Measurements from ENCODE around the gene RGS1. TPM values are rescaled to one million over a fixed set of nuclear protein-coding genes. Genes with fewer than 3 reads are reported as not detected.

The RGS1 gene
- total and polyA plus RNA-seq, 2 experiments from 2014 or later: not detected

- in situ Hi-C loops (cut with MboI): no loop called here
- no peak for DNase-seq
- 88 to 90% methylated on average over 4 of the region's 4 CpGs for WGBS, 2 experiments (ENCODE audit: low coverage in 1 of 2, low lambda C conversion rate in 2 of 2, missing lambda C conversion rate in 2 of 2)
Measured at GRCh38 chr1:192564099-192564498, 11.5 kb upstream of the RGS1 start.

GRCh38 chr1:192565946-192566345 is 9.6 kb upstream of the RGS1 start:
- no peaks in the 10 kb centered on the region for H3K9me3 ChIP-seq (ENCODE audit: low read depth)
- H4K20me1 ChIP-seq (ENCODE audit: insufficient read depth): no peaks in the 10 kb centered on the region
- no peaks in the 10 kb centered on the region for H3K79me2 ChIP-seq (ENCODE audit: insufficient read depth)
- no peaks in the 10 kb centered on the region for H3K27me3 ChIP-seq (replicated peaks; ENCODE audit: insufficient read depth)
- WGBS, 2 experiments (ENCODE audit: low coverage in 1 of 2, low lambda C conversion rate in 2 of 2, missing lambda C conversion rate in 2 of 2): 97 to 100% methylated on average over 1 of the region's 1 CpG
- no peak overlapping the region for H3K9ac ChIP-seq
- H3F3A ChIP-seq (ENCODE audit: insufficient read depth): 0 out of 2 replicates have a peak, but pooled peaks cover under 1% of the 10 kb centered on the region
- peaks cover 3% of the 10 kb centered on the region; the same call in 1 of the 2 replicates for H3K4me1 ChIP-seq (ENCODE audit: insufficient read depth)
- H3K9me2 ChIP-seq (ENCODE audit: insufficient read depth): no peaks in the 10 kb centered on the region
- no peaks in the 10 kb centered on the region for H3K36me3 ChIP-seq (ENCODE audit: low read depth)
- no peak overlapping the region for H3K27ac ChIP-seq
- peak; percentile 56 for DNase-seq
- no peak overlapping the region for H3K4me3 ChIP-seq
- H2AFZ ChIP-seq: no peak overlapping the region
- in situ Hi-C loops (cut with MboI): no loop called here
- H3K4me2 ChIP-seq (ENCODE audit: unreplicated experiment): no peak overlapping the region
- TF ChIP-seq EZH2phosphoT487 (IDR thresholded peaks at IDR 0.05; ENCODE audit: insufficient read depth, low read depth): no peak
- TF ChIP-seq EZH2 (IDR thresholded peaks at IDR 0.05; ENCODE audit: insufficient read depth, poor library complexity, severe bottlenecking): no peak

More at GRCh38 chr1:192564099-192564498, 11.5 kb upstream of the RGS1 start:
- no peaks in the 10 kb centered on the region for H3K27me3 ChIP-seq (replicated peaks; ENCODE audit: insufficient read depth)
- TF ChIP-seq EZH2 (IDR thresholded peaks at IDR 0.05; ENCODE audit: insufficient read depth, poor library complexity, severe bottlenecking) (no peak), EZH2phosphoT487 (IDR thresholded peaks at IDR 0.05; ENCODE audit: insufficient read depth, low read depth) (no peak)
- H3K4me1 ChIP-seq (ENCODE audit: insufficient read depth): peaks cover 17% of the 10 kb centered on the region
- H3K9ac ChIP-seq: no peak overlapping the region
- H3K79me2 ChIP-seq (ENCODE audit: insufficient read depth): no peaks in the 10 kb centered on the region
- H3K27ac ChIP-seq: no peak overlapping the region
- no peak overlapping the region for H2AFZ ChIP-seq
- no peak overlapping the region for H3K4me3 ChIP-seq
- peaks cover 17% of the 10 kb centered on the region for H3F3A ChIP-seq (ENCODE audit: insufficient read depth)
- no peaks in the 10 kb centered on the region for H3K9me2 ChIP-seq (ENCODE audit: insufficient read depth)
- no peaks in the 10 kb centered on the region for H4K20me1 ChIP-seq (ENCODE audit: insufficient read depth)
- no peaks in the 10 kb centered on the region for H3K9me3 ChIP-seq (ENCODE audit: low read depth)
- no peak overlapping the region for H3K4me2 ChIP-seq (ENCODE audit: unreplicated experiment)
- no peaks in the 10 kb centered on the region for H3K36me3 ChIP-seq (ENCODE audit: low read depth)

- in situ Hi-C loops (cut with MboI): no loop called here
- Histone ChIP-seq H3K36me3 (ENCODE audit: low read depth) (no peaks in the 10 kb centered on the region), H3K4me1 (ENCODE audit: insufficient read depth) (peaks cover 3% of the 10 kb centered on the region; the same call in 1 of the 2 replicates), H2AFZ (no peak overlapping the region), H4K20me1 (ENCODE audit: insufficient read depth) (no peaks in the 10 kb centered on the region), H3K4me2 (ENCODE audit: unreplicated experiment) (no peak overlapping the region), H3F3A (ENCODE audit: insufficient read depth) (no peaks in the 10 kb centered on the region), H3K4me3 (no peak overlapping the region), H3K9me3 (ENCODE audit: low read depth) (no peaks in the 10 kb centered on the region), H3K27me3 (replicated peaks; ENCODE audit: insufficient read depth) (no peaks in the 10 kb centered on the region), H3K9me2 (ENCODE audit: insufficient read depth) (no peaks in the 10 kb centered on the region), H3K79me2 (ENCODE audit: insufficient read depth) (no peaks in the 10 kb centered on the region), H3K9ac (no peak overlapping the region), H3K27ac (no peak overlapping the region)
- no peak for TF ChIP-seq EZH2 (IDR thresholded peaks at IDR 0.05; ENCODE audit: insufficient read depth, poor library complexity, severe bottlenecking)
- DNase-seq: peak; percentile 9
- WGBS, 2 experiments (ENCODE audit: low coverage in 1 of 2, low lambda C conversion rate in 2 of 2, missing lambda C conversion rate in 2 of 2): 93 to 94% methylated on average over 3 of the region's 3 CpGs
Measured at GRCh38 chr1:192566657-192567056, 8.9 kb upstream of the RGS1 start.

GRCh38 chr1:192568063-192568462 is 7.5 kb upstream of the RGS1 start:
- H4K20me1 ChIP-seq (ENCODE audit: insufficient read depth): no peaks in the 10 kb centered on the region
- H3K27ac ChIP-seq: no peak overlapping the region
- H3F3A ChIP-seq (ENCODE audit: insufficient read depth): no peaks in the 10 kb centered on the region
- in situ Hi-C loops (cut with MboI): no loop called here
- TF ChIP-seq EZH2phosphoT487 (IDR thresholded peaks at IDR 0.05; ENCODE audit: insufficient read depth, low read depth): no peak
- TF ChIP-seq EZH2 (IDR thresholded peaks at IDR 0.05; ENCODE audit: insufficient read depth, poor library complexity, severe bottlenecking): no peak
- no peaks in the 10 kb centered on the region for H3K9me2 ChIP-seq (ENCODE audit: insufficient read depth)
- H3K36me3 ChIP-seq (ENCODE audit: low read depth): no peaks in the 10 kb centered on the region
- DNase-seq: no peak
- peaks cover 3% of the 10 kb centered on the region; the same call in 1 of the 2 replicates for H3K4me1 ChIP-seq (ENCODE audit: insufficient read depth)
- no peak overlapping the region for H3K9ac ChIP-seq
- H3K79me2 ChIP-seq (ENCODE audit: insufficient read depth): no peaks in the 10 kb centered on the region
- H3K9me3 ChIP-seq (ENCODE audit: low read depth): no peaks in the 10 kb centered on the region
- H3K4me2 ChIP-seq (ENCODE audit: unreplicated experiment): no peak overlapping the region
- no peak overlapping the region for H3K4me3 ChIP-seq
- 93 to 97% methylated on average over 1 of the region's 1 CpG for WGBS, 2 experiments (ENCODE audit: low coverage in 1 of 2, low lambda C conversion rate in 2 of 2, missing lambda C conversion rate in 2 of 2)
- H3K27me3 ChIP-seq (replicated peaks; ENCODE audit: insufficient read depth): no peaks in the 10 kb centered on the region
- H2AFZ ChIP-seq: no peak overlapping the region

- Histone ChIP-seq H3K79me2 (ENCODE audit: insufficient read depth) (no peaks in the 10 kb centered on the region), H3K9ac (no peak overlapping the region), H3K9me2 (ENCODE audit: insufficient read depth) (no peaks in the 10 kb centered on the region), H3K27ac (no peak overlapping the region), H3F3A (ENCODE audit: insufficient read depth) (peaks cover 6% of the 10 kb centered on the region; the same call in 1 of the 2 replicates), H3K36me3 (ENCODE audit: low read depth) (no peaks in the 10 kb centered on the region), H2AFZ (no peak overlapping the region), H3K27me3 (replicated peaks; ENCODE audit: insufficient read depth) (no peaks in the 10 kb centered on the region), H3K4me2 (ENCODE audit: unreplicated experiment) (no peak overlapping the region), H3K4me1 (ENCODE audit: insufficient read depth) (no peaks in the 10 kb centered on the region), H3K9me3 (ENCODE audit: low read depth) (no peaks in the 10 kb centered on the region), H4K20me1 (ENCODE audit: insufficient read depth) (no peaks in the 10 kb centered on the region), H3K4me3 (no peak overlapping the region)
- TF ChIP-seq EZH2 (IDR thresholded peaks at IDR 0.05; ENCODE audit: insufficient read depth, poor library complexity, severe bottlenecking): no peak
- TF ChIP-seq EZH2phosphoT487 (IDR thresholded peaks at IDR 0.05; ENCODE audit: insufficient read depth, low read depth): no peak
- DNase-seq: no peak
- in situ Hi-C loops (cut with MboI): no loop called here
- 79 to 82% methylated on average over 2 of the region's 2 CpGs for WGBS, 2 experiments (ENCODE audit: low coverage in 1 of 2, low lambda C conversion rate in 2 of 2, missing lambda C conversion rate in 2 of 2)
Measured at GRCh38 chr1:192571668-192572067, 3.9 kb upstream of the RGS1 start.
